ENCODE measurements around the gene DHODH. TPM values are rescaled to one million over a fixed set of nuclear protein-coding genes. Genes with fewer than 3 reads are reported as not detected.

DHODH gene
- total RNA-seq (10.7 and 11.5 TPM in 2 replicates), polyA plus RNA-seq (10.2 and 11.9 TPM in 2 replicates)

DNA sequence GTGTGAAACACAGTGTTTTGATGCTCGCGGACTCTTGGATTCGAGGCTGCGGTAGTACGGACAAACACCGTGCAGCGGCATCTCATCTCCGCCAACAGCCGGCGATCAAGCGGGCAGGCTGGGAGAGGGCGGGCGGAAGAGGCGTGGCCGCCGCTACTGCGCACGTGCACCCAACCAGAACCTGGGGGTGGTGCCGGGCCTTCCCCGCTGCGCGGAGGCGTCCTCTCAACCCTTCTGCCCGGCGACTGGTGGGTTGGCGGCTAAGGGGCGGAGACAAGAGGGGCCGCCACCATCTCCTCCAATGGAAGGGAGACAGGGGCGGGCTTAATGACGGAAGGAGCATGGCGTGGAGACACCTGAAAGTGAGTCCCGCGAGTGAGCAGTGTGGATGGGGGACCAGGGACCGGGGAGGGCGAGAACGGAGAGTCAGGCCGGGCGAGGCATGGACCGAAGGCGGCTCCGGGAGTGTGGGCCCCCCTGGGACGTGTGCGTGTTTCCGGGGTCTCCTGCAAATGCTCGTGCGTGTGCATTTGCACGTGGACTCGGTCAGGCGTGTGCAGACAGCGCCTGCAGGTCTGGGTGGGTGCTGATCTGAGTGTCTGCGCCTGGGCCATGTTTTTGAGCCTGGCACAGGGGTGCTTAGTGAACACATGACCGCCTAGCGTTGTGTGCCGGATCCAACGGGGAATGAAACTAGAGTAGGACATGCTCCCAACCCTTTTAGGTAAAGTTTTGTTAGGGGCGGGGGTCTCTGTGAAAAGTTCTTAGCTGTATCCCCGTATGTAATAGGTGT is at the start of gene DHODH:
TSS of gene DHODH (plus strand) at position 321 of the 793 bp plus-strand sequence. CDS start at position 342, 21 bp downstream.
- TF ChIP-seq, protein P1, sequence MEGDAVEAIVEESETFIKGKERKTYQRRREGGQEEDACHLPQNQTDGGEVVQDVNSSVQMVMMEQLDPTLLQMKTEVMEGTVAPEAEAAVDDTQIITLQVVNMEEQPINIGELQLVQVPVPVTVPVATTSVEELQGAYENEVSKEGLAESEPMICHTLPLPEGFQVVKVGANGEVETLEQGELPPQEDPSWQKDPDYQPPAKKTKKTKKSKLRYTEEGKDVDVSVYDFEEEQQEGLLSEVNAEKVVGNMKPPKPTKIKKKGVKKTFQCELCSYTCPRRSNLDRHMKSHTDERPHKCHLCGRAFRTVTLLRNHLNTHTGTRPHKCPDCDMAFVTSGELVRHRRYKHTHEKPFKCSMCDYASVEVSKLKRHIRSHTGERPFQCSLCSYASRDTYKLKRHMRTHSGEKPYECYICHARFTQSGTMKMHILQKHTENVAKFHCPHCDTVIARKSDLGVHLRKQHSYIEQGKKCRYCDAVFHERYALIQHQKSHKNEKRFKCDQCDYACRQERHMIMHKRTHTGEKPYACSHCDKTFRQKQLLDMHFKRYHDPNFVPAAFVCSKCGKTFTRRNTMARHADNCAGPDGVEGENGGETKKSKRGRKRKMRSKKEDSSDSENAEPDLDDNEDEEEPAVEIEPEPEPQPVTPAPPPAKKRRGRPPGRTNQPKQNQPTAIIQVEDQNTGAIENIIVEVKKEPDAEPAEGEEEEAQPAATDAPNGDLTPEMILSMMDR (IDR thresholded peaks at IDR 0.05; ENCODE audit: low read depth, low read length): peak; percentile 12
- Histone ChIP-seq H3K4me1 (ENCODE audit: low read depth) (peaks cover 6% of the 10 kb centered on the region), H3K4me3 (peak within 1 kb of the TSS; percentile 69), H3K36me3 (no peaks in the 10 kb centered on the region), H3K27ac (peak within 1 kb of the TSS; percentile 25), H3K27me3 (no peaks in the 10 kb centered on the region), H3K9me3 (ENCODE audit: low read depth) (no peaks in the 10 kb centered on the region)
- DNase-seq (ENCODE audit: low read depth in 1 of 2, low spot score in 1 of 2): peak; percentile 98 to 99

DNA sequence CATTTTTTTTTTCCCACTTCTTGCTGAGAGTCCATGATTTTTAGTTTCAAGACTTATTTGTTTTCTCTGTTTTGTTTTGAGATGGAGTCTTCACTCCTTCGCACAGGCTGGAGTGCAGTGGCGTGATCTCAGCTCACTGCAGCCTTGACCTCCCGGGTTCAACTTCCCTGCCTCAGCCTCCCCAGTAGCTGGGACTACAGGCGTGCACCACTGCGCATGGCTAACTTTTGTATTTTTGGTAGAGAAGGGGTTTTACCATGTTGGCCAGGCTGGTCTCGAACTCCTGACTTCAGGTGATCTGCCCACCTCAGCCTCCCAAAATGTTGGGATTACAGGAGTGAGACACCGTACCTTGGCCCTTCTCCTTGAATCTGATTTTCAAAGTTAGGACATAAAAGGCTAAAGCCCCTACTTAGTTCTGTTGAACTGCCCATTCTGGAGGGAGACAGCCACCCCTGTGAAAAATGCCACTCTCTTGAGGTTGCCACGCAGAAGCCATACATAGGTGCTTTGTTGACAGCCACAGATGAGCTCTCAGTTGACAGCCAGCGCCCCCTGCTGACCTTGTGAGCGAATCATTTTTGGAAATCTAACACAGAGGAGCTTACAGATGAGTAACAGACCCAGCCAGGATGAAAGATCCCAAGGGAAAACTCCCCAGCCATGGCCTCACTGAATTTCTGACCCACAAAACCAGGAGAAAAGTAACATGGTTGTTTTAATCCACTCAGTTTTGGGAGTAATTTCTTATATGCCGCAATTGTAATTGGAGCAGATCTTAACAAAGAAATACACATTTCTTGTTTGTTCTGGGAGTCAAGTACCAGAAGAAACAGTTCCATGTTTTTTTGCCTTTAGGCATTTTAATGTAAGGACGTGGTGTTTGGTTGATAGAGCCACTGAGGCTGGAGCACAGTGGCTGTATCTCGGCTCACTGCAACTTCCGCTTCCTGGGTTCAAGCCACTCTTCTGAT is 47.2 kb upstream of the DHODH start:
- H3K27ac ChIP-seq: no peak overlapping the region
- H3K27me3 ChIP-seq: no peaks in the 10 kb centered on the region
- no peaks in the 10 kb centered on the region for H3K4me1 ChIP-seq (ENCODE audit: low read depth)
- no peak overlapping the region for H3K4me3 ChIP-seq
- H3K36me3 ChIP-seq: no peaks in the 10 kb centered on the region
- H3K9me3 ChIP-seq (ENCODE audit: low read depth): no peaks in the 10 kb centered on the region
- TF ChIP-seq, protein P1 (IDR thresholded peaks at IDR 0.05; ENCODE audit: low read depth, low read length): peak; percentile 77
- DNase-seq (ENCODE audit: low read depth in 1 of 2, low spot score in 1 of 2): peak; percentile 88 to 95

DNA sequence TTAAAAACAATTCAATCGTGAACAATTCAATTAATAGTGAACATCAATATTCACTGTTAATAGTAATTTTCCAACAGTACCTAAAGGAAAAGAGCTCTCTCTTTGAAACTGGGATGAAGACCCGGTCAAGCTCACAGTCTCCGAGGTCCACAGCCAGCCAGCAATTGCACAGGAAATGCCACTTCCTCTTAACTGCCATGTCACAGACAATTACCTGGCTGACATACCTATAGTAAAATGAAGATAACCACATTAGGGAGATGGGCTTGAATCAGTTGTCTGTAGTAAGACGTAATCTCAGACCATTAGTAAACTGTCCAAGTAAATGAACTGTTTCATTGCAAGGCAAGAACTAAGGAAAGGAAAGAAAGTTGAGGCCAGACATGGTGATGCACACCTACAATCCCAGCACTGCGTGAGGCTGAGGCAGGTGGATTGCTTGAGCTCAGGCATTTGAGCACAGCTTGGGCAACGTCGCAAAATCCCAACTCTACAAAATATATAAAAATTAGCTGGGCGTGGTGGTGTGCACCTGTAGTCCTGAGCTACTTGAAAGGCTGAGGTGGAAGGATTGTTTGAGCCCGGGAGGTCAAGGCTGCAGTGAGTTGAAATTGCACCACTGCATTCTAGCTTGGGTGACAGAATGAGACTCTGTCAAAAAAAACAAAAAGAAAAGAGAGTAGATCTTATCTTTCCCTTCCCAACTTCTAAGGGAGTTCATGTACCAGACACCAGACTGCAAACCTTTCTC is 45.2 kb upstream of the DHODH start:
- Histone ChIP-seq H3K4me1 (ENCODE audit: low read depth) (peaks cover 6% of the 10 kb centered on the region), H3K27ac (no peak overlapping the region), H3K9me3 (ENCODE audit: low read depth) (no peaks in the 10 kb centered on the region), H3K27me3 (no peaks in the 10 kb centered on the region), H3K36me3 (no peaks in the 10 kb centered on the region), H3K4me3 (no peak overlapping the region)
- no peak for DNase-seq (ENCODE audit: low read depth in 1 of 2, low spot score in 1 of 2)
- TF ChIP-seq, protein P1 (IDR thresholded peaks at IDR 0.05; ENCODE audit: low read depth, low read length): no peak

DNA sequence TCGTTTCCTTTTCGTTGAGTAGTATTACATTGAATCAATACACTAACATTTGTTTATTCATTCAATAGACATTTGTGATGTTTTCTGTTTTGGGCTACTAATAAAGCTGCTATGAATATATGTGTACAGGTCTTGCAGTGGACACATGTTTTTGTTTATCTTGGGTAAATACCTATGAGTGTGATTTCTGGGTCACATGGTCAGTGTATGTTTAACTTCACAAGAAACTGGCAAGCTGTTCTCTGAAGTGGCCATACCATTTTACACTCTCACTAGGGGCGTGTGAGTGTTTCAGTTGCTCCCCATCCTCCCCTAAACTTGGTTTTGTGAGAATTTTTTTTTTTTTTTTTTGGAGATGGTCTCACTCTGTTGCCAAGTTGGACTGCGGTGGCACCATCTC is 43.3 kb upstream of the DHODH start:
- no peak overlapping the region for H3K27ac ChIP-seq
- TF ChIP-seq, protein P1 (IDR thresholded peaks at IDR 0.05; ENCODE audit: low read depth, low read length): no peak
- DNase-seq (ENCODE audit: low read depth in 1 of 2, low spot score in 1 of 2): no peak
- H3K4me1 ChIP-seq (ENCODE audit: low read depth): peaks cover 6% of the 10 kb centered on the region
- H3K9me3 ChIP-seq (ENCODE audit: low read depth): no peaks in the 10 kb centered on the region
- H3K36me3 ChIP-seq: no peaks in the 10 kb centered on the region
- H3K4me3 ChIP-seq: no peak overlapping the region
- no peaks in the 10 kb centered on the region for H3K27me3 ChIP-seq

DNA sequence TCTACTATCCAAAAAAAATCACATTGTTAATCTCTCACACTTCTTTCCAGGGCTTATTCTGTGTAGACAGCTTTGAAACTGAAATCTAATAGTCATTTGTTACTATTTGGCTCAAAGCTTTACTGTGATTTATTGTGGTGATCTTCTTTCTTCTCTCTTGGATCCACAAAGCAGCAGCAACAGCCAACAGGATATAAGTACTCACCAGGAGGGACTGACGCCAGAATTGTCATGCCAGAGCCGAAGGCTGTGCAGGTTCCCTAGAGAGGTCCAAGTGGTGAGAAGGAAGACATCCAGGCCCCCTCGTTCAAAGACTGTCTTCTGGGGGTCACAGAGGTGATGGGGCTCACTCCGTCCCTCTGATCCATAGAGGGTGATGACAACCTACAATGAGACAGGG is 41.6 kb upstream of the DHODH start:
- peaks cover 6% of the 10 kb centered on the region for H3K4me1 ChIP-seq (ENCODE audit: low read depth)
- no peak for DNase-seq (ENCODE audit: low read depth in 1 of 2, low spot score in 1 of 2)
- H3K27ac ChIP-seq: no peak overlapping the region
- H3K27me3 ChIP-seq: no peaks in the 10 kb centered on the region
- H3K9me3 ChIP-seq (ENCODE audit: low read depth): no peaks in the 10 kb centered on the region
- H3K4me3 ChIP-seq: no peak overlapping the region
- TF ChIP-seq, protein P1 (IDR thresholded peaks at IDR 0.05; ENCODE audit: low read depth, low read length): no peak
- no peaks in the 10 kb centered on the region for H3K36me3 ChIP-seq

All from cardiac muscle cell (in vitro differentiated cells and primary cell).